GM19099 (cell line): ENCODE data around the gene FGF22.

Source experiments
- POLR2A ChIP-seq: IDR thresholded peaks from 3 replicates; pipeline ENCODE4 v1.6.1; 2011; ENCODE audit warnings: low read depth; ENCODE audit not compliant: insufficient read length; ENCODE audit errors: extremely low read depth

The FGF22 gene

GRCh38 chr19:645912-646778 lies 6.5 kb downstream of the FGF22 start:
- TF ChIP-seq POLR2A = no peak

- no peak for TF ChIP-seq POLR2A
Measured at GRCh38 chr19:646779-647565, 7.3 kb downstream of the FGF22 start.

- TF ChIP-seq POLR2A = no peak
Measured at GRCh38 chr19:647566-648284, 8.0 kb downstream of the FGF22 start.

- TF ChIP-seq POLR2A = no peak
Measured at GRCh38 chr19:648305-648704, 8.6 kb downstream of the FGF22 start.

- no peak for TF ChIP-seq POLR2A
Measured at GRCh38 chr19:648904-649801, 9.5 kb downstream of the FGF22 start.

DNA sequence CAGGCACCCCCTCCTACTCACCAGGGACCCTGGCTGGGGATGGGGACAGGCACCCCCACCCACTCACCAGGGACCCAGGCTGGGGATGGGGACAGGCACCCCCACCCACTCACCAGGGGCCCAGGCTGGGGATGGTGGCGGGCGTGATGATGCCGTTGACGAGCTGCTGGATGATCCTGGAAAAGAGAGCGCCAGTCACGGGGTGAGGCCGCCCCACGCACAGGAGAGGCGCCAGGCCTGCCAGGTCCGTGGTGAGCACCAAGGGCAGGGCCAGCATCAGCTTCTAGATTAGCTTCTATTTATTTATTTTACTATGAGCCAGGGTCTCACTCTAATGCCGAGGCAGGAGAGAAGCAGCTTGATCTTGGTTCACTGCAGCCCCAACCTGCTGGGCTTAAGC lies 10.4 kb downstream of the FGF22 start:
- no peak for TF ChIP-seq POLR2A

DNA sequence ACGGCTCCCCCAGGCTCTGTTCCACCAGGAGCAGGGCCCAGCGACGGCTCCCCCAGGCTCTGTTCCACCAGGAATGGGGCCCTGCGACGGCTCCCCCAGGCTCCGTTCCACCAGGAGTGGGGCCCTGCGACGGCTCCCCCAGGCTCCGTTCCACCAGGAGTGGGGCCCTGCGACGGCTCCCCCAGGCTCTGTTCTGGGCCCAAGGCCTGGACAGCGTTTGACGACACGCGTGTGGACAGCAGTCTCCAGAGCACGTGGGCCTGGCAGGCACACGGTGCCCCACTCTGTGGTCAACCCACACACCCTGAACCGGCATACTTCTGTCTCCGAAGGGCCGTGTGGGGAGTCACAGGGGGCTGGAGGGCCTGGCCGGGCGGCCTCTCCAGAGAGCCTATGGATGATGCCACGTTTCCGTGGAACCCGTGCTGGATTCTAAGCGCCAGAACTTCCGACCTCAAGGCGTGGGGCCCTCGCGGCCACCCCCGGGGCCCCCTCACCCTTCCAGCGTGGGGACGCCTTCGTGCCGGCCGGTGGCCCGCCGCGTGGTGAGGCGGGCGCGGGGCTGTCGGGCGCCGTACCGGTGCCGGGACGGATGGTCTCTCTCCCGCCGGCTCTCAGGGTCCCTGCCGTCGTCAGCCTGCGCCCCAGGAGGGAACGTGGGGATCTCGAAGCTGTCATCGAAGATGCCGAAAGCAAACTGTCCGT lies 11.6 kb downstream of the FGF22 start:
- TF ChIP-seq POLR2A = no peak

GRCh38 chr19:651991-652390 lies 12.3 kb downstream of the FGF22 start:
- no peak for TF ChIP-seq POLR2A

- TF ChIP-seq POLR2A = no peak
Measured at GRCh38 chr19:652467-653389, 13.0 kb downstream of the FGF22 start.

DNA sequence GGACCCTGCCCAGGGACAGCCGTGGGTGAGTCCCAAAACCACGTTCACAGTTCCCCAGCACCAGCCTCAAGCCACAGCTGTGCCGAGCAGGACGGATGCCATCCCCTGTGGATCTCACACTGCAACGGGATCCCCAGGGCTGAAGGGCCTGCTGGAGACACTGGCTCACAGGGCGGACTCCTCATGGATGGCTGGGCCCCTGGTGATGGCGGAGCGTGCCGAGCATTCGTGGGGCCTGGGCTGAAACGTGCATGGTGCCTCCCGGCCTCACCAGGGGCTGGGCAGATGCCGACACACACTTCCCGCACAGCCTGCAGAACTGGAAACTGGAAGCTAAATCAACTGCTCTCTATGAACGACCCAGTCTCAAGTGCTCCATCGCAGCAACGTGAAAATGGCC lies 13.7 kb downstream of the FGF22 start:
- TF ChIP-seq POLR2A = no peak

DNA sequence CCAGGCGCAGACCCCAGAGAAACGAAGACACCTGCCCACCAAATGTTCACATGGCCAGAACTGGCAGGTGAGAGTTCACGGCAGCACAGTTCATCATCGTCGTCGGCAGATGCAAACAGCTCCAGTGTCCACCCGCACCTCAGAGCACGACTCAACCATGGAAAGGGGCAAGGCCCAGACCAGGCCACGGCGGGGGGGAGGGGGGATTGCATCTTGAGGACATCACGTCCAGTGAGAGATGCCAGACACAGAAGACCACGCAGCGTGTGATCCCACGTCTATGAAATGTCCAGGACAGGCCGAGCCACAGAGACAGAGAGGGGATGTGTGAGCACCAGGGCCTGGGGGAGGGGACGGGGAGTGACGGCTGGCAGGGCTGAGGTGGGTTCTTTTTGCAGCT lies 16.0 kb downstream of the FGF22 start:
- TF ChIP-seq POLR2A = no peak

GRCh38 chr19:656751-657559 lies 17.3 kb downstream of the FGF22 start:
- TF ChIP-seq POLR2A = no peak
